ENCODE data around the gene OTOF.

The OTOF gene

GRCh38 chr2:26514045-26514444, 36.1 kb upstream of the OTOF start:
- no peak for DNase-seq (ENCODE audit: low read depth)
- no peak overlapping the region for H3K4me3 ChIP-seq (ENCODE audit: low read length)
- no peak for TF ChIP-seq CTCF (IDR thresholded peaks at IDR 0.05; ENCODE audit: insufficient read depth, low read depth, low read length, missing control alignments)

- H3K4me3 ChIP-seq (ENCODE audit: low read length): no peak overlapping the region
- TF ChIP-seq CTCF (IDR thresholded peaks at IDR 0.05; ENCODE audit: insufficient read depth, low read depth, low read length, missing control alignments): no peak
- no peak for DNase-seq (ENCODE audit: low read depth)
These were observed 35.3 kb upstream of the OTOF start for GRCh38 chr2:26513261-26513660.

- no peak for TF ChIP-seq CTCF (IDR thresholded peaks at IDR 0.05; ENCODE audit: insufficient read depth, low read depth, low read length, missing control alignments)
- H3K4me3 ChIP-seq (ENCODE audit: low read length): no peak overlapping the region
- no peak for DNase-seq (ENCODE audit: low read depth)
These were observed 33.5 kb upstream of the OTOF start for GRCh38 chr2:26511466-26511865.

- H3K4me3 ChIP-seq (ENCODE audit: low read length): no peak overlapping the region
- TF ChIP-seq CTCF (IDR thresholded peaks at IDR 0.05; ENCODE audit: insufficient read depth, low read depth, low read length, missing control alignments): no peak
These were observed 32.5 kb upstream of the OTOF start for GRCh38 chr2:26510344-26510973.

GRCh38 chr2:26509141-26509540, 31.2 kb upstream of the OTOF start:
- H3K4me3 ChIP-seq (ENCODE audit: low read length): no peak overlapping the region
- no peak for DNase-seq (ENCODE audit: low read depth)
- no peak for TF ChIP-seq CTCF (IDR thresholded peaks at IDR 0.05; ENCODE audit: insufficient read depth, low read depth, low read length, missing control alignments)

More at GRCh38 chr2:26510344-26510973, 32.5 kb upstream of the OTOF start:
- DNase-seq (ENCODE audit: low read depth): no peak

GRCh38 chr2:26507932-26508331, 30.0 kb upstream of the OTOF start:
- TF ChIP-seq CTCF (IDR thresholded peaks at IDR 0.05; ENCODE audit: insufficient read depth, low read depth, low read length, missing control alignments): no peak
- no peak for DNase-seq (ENCODE audit: low read depth)

GRCh38 chr2:26507088-26507487, 29.2 kb upstream of the OTOF start:
- H3K4me3 ChIP-seq (ENCODE audit: low read length): no peak overlapping the region
- no peak for DNase-seq (ENCODE audit: low read depth)
- TF ChIP-seq CTCF (IDR thresholded peaks at IDR 0.05; ENCODE audit: insufficient read depth, low read depth, low read length, missing control alignments): no peak

More at GRCh38 chr2:26507932-26508331, 30.0 kb upstream of the OTOF start:
- no peak overlapping the region for H3K4me3 ChIP-seq (ENCODE audit: low read length)

Data from epithelial cell of esophagus (primary cell).